Mononuclear cell (primary cell): ENCODE data around the gene P4HA2. TPM values are rescaled to one million over a fixed set of nuclear protein-coding genes. Genes with fewer than 3 reads are reported as not detected.

ENCODE experiments used
- H3K27me3 ChIP-seq: 2 replicates; pipeline ENCODE4 v1.6.0; 2011; ENCODE audit warnings: low read length, control low read depth; ENCODE audit not compliant: insufficient read depth
- H3K4me1 ChIP-seq: 2 replicates; pipeline ENCODE4 v1.5.1; 2011; ENCODE audit warnings: mild to moderate bottlenecking, low read length, control low read depth; ENCODE audit not compliant: insufficient read depth
- H3K4me3 ChIP-seq: 2 replicates; pipeline ENCODE4 v1.5.1; 2011; ENCODE audit warnings: mild to moderate bottlenecking, low read length, moderate library complexity
- H3K9me3 ChIP-seq: 2 replicates; pipeline ENCODE4 v1.5.1; 2011; ENCODE audit warnings: low read depth, mild to moderate bottlenecking, control low read depth, low read length
- total RNA-seq: library from RNA; depleted of rRNA; stranded (reverse); fragments of >200 nt; gene quantifications from one replicate; pipeline ENCODE4 v1.2.3, GENCODE V29; 2012

P4HA2 gene
- total RNA-seq, 1 donor: 0.31 TPM

DNA sequence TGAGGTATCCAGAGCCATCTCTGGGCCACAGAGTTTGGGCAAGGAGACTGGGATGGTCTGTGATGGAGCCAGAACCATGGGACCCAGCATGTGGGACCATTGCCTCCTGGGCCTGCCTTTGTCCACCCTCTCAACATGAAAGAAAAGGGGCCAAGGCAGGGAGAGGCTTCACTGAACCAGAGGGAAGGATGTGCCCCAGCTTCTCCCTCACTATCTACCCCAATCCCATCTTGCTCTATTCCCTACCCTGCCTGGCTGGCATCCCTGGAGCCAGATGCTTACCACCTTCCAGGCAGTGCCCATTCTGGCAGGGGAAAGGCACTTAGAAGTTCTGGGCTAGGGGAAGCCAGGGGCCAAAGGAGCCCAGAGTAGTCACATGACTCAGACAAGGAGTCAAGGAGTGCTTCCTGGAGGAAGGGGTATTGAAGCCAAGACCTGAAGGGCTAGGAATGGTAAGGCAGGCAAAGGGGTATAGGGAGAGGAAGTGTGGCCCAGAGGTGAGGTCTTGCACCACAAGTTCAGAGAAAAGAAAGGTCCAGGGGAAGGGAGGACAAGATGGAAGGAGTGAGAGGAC, 39.6 kb upstream of the P4HA2 start:
- Histone ChIP-seq H3K9me3 (no peaks in the 10 kb centered on the region), H3K27me3 (no peaks in the 10 kb centered on the region), H3K4me3 (no peak overlapping the region), H3K4me1 (no peaks in the 10 kb centered on the region)

DNA sequence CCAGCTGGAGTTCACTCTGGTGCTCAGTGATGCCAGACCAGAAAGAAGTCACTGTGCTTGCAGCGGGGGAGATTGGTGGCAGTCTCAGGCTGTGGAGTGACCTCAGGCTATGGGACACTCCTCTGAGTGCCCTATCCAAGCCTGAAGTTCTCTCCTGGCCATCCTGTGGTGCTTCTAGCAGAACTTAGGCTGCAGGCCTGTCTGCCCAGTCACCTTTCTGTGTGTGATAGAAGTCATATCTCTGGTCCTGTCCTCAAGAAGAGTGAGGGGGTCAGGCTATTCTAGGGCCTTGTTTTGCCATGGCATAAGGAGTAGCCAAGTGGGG, 39.1 kb upstream of the P4HA2 start:
- Histone ChIP-seq H3K4me3 (no peak overlapping the region), H3K9me3 (no peaks in the 10 kb centered on the region), H3K4me1 (no peaks in the 10 kb centered on the region), H3K27me3 (no peaks in the 10 kb centered on the region)

DNA sequence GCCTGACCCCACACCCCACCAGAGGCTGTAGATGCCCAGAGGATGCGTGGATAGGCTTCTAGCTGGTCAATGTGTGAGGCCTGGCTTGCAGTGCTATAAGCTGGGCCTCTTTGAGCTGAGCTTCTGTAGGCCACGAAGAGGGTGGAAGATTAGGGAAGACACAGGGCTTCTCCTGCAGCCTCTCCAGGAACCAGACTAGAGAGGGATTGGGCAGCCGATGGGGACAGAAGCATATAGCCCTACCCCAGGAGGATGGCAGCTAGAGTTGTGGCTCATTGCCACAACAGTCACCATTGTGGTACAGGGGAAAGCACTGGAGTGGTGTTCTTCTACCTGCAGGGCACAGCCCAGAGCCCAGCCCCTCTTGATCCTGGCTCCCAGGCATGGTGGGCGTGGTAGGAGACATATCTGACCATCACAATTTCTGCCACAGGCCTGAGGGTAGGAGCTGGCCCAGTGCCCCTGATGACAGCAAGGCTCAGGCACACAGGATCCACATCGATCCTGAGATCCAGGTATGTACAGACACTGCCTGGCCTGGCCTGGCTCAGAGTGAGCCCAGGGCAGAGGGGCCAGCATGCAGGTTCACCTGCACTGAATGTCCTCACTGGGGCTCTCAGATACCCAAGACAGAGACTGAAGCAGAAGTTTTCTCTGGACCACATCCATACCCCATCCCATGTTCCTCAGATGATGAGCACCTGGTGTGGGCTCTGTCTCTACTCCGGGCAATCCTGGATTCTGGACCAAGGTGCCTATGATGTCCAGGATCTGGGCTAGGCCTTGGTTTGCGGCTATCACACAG, 38.6 kb upstream of the P4HA2 start:
- no peaks in the 10 kb centered on the region for H3K4me1 ChIP-seq
- H3K27me3 ChIP-seq: no peaks in the 10 kb centered on the region
- H3K4me3 ChIP-seq: no peak overlapping the region
- H3K9me3 ChIP-seq: no peaks in the 10 kb centered on the region

DNA sequence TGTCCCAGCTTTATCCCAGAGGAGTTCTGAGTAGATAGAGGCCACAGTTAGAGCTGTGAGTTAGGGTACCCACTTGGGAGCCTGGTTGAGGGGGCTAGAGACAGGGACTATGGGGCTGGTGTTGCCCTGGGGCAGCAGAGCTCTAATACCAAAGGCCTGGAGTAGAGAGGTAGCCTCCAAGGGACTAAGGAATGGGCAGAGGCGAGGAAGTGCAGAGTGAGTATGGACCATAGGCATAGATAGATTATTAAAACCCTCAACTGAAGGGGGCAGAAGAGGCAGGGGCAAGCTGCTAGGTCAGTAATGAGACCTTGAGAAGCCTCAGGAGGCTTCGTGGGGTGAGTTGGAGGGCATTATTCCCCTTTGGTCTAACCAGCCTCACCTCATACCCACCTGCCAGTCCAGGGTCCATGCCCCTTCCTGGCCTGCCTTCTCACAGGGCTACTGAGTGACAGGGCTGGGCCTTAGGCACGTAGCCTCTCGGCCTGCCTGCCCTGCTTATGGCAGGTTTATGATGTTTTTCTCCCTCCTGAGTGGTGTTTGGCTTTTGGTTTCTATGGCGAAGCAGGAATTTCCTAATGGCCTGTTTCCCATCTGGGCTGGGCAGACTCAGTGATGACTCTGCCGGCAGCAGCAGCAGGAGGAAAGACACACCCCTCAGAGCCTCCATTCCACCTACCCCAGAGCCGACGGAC, 37.8 kb upstream of the P4HA2 start:
- Histone ChIP-seq H3K27me3 (no peaks in the 10 kb centered on the region), H3K4me1 (no peaks in the 10 kb centered on the region), H3K9me3 (no peaks in the 10 kb centered on the region), H3K4me3 (no peak overlapping the region)

DNA sequence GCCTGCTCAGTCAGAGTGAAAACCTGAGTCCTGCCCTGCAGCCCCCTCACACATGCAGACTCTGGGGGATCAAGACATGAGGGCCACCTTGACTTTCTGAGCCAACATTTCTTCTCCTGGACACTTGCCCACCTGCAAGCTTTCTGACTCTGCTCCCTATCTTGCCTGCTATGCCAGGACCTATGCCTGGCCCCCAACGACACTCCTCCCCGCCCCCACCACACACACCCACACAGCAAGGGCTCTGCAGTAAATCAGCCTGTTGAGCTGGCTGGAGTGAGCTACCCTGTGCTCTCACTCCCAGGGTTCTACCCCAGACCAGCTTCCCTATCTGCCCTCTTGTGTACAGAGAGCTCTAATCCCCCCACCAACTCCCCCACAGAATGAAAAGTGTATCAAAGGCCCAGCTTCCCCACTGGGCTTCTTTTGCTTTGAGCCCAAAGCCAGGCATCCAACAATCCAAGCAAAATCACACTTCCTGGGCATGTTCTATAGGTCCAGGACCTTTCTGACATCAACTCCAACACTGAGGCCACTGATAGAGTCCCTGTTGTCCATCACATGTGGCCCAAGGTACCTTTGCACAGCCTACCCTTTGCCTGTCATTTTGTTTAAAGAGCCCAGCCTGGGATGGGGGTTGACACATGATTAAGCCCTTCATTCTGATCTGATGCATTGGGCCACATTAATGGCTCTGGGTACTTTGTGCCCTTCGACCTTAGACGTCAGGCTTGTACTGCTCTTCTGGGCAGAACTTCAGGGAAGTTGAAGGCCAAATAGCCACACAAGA, 37.1 kb upstream of the P4HA2 start:
- Histone ChIP-seq H3K4me1 (no peaks in the 10 kb centered on the region), H3K9me3 (no peaks in the 10 kb centered on the region), H3K4me3 (no peak overlapping the region)

DNA sequence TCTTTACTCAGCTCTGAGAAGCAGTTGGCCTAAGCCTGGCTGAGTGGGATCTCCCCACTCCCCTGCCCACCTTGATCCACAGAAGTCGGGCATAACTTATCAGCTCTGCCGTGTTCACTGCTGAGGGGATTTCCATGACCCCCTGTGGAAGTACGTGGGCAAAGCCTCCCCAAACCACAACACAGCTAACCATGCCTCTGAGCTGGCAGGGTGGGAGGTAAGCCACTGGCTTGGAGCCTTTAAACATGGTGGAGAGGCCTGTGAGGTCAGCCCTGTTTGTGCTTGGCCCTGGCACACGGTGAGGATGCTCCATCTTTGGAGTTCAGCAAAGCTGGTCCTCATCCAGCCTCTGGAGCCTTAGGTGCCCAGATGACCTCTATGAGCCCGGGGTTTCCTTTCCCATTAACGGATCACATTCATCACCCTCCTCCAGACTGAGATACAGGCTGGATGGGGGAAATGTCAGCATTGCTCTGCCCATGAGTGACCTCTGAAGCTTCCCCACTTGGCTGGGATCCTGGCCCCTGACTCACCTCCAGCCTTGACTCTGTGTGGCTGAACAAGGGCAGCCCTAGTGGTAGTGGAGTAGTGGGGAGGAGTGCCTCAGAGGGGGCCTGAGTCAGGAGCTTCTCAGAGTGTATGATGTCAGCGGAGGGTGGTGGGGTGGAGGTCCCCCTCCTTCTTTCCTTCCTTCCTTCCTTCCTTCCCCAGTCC, 36.1 kb upstream of the P4HA2 start:
- Histone ChIP-seq H3K9me3 (no peaks in the 10 kb centered on the region), H3K4me3 (no peak overlapping the region), H3K4me1 (no peaks in the 10 kb centered on the region), H3K27me3 (no peaks in the 10 kb centered on the region)

More for the DNA sequence above, 37.1 kb upstream of the P4HA2 start:
- H3K27me3 ChIP-seq: no peaks in the 10 kb centered on the region

DNA sequence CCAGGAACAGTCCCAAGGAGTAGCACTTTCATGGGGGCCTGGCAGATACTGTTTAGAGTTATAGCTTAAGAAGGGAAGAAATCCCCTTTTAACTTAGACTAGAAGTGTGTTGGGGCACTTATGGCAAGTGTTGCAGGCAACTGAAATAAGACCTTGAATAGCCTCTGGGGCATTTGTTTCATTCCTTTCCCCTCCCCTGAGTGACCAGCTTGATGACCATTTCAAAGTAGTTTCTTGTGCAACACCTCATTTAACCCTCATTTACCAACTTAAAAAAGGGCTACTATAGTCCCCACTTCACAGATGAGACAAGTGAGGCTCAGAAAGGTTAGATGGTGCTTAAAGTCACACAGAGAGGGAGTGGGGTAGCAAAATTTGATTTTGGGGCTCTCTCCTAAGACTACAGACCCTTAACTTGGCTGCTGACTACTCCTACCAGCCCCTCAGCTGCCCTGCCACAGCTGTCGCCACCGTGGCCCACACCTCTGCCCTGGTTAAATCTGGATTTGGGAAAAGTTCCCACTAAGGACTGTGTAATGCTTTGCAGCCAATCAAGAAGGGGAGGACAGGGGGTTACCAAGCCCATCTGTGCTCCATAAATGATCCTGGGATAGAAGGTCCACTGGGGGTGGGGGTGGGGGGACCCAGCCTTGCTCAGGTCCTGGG, 35.4 kb upstream of the P4HA2 start:
- H3K4me1 ChIP-seq: no peaks in the 10 kb centered on the region
- peaks cover 3% of the 10 kb centered on the region for H3K27me3 ChIP-seq
- H3K9me3 ChIP-seq: no peaks in the 10 kb centered on the region
- H3K4me3 ChIP-seq: no peak overlapping the region

DNA sequence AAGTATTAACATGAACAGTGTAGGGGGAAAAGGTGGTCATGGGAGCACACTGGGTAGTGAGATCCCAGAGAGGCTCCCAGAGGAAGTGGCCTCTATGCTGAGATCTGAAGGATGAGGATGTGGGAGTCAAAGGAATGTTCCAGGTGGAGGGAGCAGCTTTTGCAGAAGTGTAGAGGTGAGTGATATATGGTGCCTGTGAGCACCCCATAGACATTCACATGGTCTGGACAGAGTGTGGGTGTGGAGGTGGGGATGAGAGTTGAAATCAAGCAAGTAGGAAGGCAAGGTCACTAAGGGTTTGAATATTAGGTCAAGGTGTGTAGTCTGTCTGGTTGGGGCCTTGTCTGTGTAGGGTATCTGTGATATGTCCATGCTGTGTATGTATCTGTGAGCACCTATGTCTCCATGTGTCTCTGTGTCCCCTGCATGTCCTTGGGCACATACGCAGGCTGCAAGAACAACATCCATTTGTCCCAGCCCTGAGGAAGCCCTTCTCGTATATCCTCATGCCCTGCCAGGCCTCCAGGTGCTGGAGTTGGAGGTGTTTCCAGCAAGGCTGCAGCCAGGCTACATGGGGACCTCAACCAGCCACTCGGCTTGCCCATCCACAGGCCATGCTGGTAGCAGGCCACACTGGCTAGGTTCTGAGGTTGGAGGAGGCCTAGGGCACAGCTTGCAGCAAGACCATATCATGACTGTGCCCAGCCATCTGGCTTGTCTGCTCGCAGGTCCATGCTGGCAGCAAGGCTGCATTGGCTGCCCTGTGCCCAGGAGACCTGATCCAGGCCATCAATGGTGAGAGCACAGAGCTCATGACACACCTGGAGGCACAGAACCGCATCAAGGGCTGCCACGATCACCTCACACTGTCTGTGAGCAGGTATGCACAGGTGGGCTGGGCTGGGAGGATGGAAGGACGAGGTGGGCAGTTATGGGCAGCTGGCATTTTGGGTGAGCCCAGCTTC, 34.5 kb upstream of the P4HA2 start:
- Histone ChIP-seq H3K4me3 (no peak overlapping the region), H3K4me1 (no peaks in the 10 kb centered on the region), H3K9me3 (no peaks in the 10 kb centered on the region), H3K27me3 (peaks cover 6% of the 10 kb centered on the region)

DNA sequence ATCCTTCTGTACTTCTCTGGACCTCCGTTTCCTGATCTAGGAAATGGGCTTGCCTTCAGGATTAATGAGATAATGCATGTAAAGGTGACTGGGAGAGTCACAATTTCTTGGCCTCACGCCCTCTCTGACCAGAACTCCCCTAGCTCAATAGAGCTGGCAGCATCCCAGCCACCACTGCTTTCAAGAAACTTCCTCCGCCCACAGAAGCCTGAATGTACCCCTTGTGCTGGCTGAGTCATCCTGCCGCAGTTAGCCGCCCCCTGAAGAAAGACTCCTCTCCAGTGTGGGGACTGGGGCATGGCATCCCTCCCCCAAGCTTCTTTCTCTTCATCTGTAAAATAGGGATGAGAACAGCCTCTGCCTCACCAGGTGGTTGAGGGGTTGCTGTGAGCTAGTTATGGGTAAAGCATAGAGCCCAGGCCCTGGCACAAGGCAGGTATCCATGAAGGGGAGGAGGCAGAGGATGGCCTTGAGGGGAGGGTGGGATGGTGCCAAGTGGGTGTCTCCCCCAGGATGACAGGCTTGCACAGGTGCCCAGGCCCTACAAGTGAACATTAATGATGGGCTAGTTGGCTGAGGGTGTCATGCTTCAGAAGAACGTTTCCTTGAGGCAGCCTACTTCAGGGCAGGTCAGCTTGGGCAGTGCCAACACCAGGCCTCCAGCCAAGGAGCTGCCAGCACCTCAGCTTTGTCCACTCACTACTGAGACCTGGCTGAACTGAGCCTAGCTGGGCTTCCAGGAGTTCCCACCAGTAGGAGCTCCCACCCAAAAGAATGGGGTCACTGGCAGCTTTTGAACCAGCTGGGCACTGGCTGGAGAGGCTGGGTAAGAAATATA, 33.3 kb upstream of the P4HA2 start:
- H3K9me3 ChIP-seq: no peaks in the 10 kb centered on the region
- H3K27me3 ChIP-seq: peaks cover 14% of the 10 kb centered on the region
- no peak overlapping the region for H3K4me3 ChIP-seq
- H3K4me1 ChIP-seq: no peaks in the 10 kb centered on the region

DNA sequence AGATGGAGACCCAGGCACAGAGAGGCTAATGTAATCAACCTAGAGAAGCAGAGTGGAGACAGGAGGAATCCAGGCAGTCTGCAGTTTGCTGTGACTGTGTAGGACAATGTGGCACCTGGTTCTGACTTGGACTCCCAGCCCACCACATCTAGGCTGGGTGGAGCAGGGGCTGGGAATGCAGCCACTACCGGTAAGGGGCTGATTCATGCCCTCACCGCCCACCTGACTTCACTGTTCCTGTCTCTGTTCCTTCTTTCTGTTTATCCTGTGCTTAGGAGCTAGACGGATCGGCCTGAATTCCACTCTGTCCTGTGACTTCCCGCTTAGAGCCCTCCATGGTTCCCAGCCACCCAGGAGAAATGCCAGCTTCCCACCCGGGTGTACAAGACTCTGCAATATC, 32.4 kb upstream of the P4HA2 start:
- Histone ChIP-seq H3K9me3 (no peaks in the 10 kb centered on the region), H3K4me1 (no peaks in the 10 kb centered on the region), H3K27me3 (peaks cover 17% of the 10 kb centered on the region), H3K4me3 (no peak overlapping the region)

DNA sequence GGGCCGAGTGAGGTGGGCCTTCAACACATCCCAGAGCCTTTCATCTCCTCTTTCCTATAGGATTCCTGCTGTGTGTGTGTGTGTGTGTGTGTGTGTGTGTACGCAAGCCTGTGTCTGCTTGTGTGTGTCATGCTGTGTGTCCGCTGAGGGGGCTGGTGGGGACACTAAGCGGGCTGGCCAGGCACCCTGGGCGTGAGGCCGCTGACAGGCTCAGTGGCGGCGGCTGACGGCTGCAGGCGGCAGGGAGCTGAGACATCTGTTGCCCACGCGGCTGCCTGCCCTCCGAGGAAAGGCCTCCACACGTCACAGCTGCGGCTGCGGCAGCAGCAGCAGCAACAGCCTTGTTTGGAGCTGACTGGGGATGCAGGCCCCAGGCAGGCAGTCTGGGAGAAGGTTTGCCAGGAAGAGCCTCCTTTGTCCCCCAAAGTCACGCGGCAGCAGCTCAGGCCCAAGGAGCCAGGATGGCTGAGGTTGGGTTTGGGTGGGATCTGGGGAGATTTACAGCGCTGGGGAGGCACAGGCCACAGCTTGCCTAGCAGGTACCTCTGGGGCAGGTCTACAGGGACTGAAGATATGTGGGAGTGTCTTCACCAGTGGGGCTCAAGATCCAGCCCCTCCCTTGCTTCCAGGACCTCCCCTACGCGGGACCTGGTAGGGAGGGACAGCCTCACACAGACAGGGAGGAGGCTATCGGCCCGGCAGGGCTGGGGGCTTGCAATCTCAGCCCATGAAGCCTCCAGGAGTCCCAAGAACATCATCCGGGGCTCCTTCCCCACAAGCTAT, 31.6 kb upstream of the P4HA2 start:
- H3K9me3 ChIP-seq: no peaks in the 10 kb centered on the region
- H3K4me3 ChIP-seq: no peak overlapping the region
- H3K4me1 ChIP-seq: no peaks in the 10 kb centered on the region
- peaks cover 17% of the 10 kb centered on the region for H3K27me3 ChIP-seq
